Activated CD4-positive, alpha-beta memory T cell treated with anti-CD3 and anti-CD28 coated beads for 36 hours (primary cell): ENCODE data around the gene CBFA2T2. TPM values are rescaled to one million over a fixed set of nuclear protein-coding genes. Genes with fewer than 3 reads are reported as not detected.

Experiments used
- CTCF ChIA-PET: fragments of 350-600 bp; sonication (Branson Sonifier 250); formaldehyde crosslinking; loops from one replicate; lab custom pipeline; 2021; ENCODE audit warnings: antibody characterized with exemption, inconsistent platforms; lab: Charles Lee
- POLR2A ChIA-PET: fragments of 350-600 bp; sonication (Branson Sonifier 250); formaldehyde crosslinking; loops from one replicate; lab custom pipeline; 2021; ENCODE audit warnings: antibody characterized with exemption; lab: Charles Lee
- DNase-seq: peaks from one replicate; pipeline ENCODE4 v3.0.0-alpha.2; 2020
- H3K27ac Mint-ChIP-seq: one replicate; pipeline ENCODE4 v1.8.0; 2021; ENCODE audit warnings: mixed read lengths
- H3K27me3 Mint-ChIP-seq: one replicate; pipeline ENCODE4 v1.8.0; 2021; ENCODE audit warnings: mixed read lengths
- H3K36me3 Mint-ChIP-seq: one replicate; pipeline ENCODE4 v1.8.0; 2021; ENCODE audit warnings: mixed read lengths
- H3K4me1 Mint-ChIP-seq: one replicate; pipeline ENCODE4 v1.8.0; 2021; ENCODE audit warnings: low read depth, mixed read lengths
- H3K4me3 Mint-ChIP-seq: one replicate; pipeline ENCODE4 v1.8.0; 2021; ENCODE audit warnings: mild to moderate bottlenecking, mixed read lengths
- H3K9me3 Mint-ChIP-seq: one replicate; pipeline ENCODE4 v1.8.0; 2021; ENCODE audit warnings: mixed read lengths
- intact Hi-C: fragments of 100-400 bp; cut with micrococcal nuclease; formaldehyde crosslinking; loops from one replicate; pipeline ENCODE4 v1.15.1; 2023
- total RNA-seq, 2 experiments: library from RNA; stranded (reverse); gene quantifications; one replicate each; pipeline ENCODE4 v1.2.3, GENCODE V29; 2021

CBFA2T2 gene
- total RNA-seq, 2 experiments from 2014 or later, result 10.9 to 12.9 TPM

GRCh38 chr20:33650753-33651561, 161.1 kb downstream of the CBFA2T2 start:
- ChIA-PET CTCF (interaction anchor here (1.5 to 1.8 kb wide), 3 partner anchors 13 to 191 kb away, joined by 3 to 9 read pairs (median 8); partner anchors contain the start of gene ACTL10), POLR2A (interaction anchor here (0.8 to 4.7 kb wide), 2 partner anchors 12 to 13 kb away, joined by 3 to 18 read pairs; partner anchors contain the start of gene C20orf144)
- DNase-seq, result peak; percentile 11
- Mint-ChIP-seq H3K27me3 (no peaks in the 10 kb centered on the region), H3K4me1 (peaks cover 59% of the 10 kb centered on the region), H3K36me3 (peaks cover 2% of the 10 kb centered on the region), H3K27ac (no peak overlapping the region), H3K9me3 (no peaks in the 10 kb centered on the region), H3K4me3 (no peak overlapping the region)
- intact Hi-C loops, result no loop called here

- CTCF ChIA-PET, result interaction anchor here (0.7 to 1.8 kb wide), 4 partner anchors 12 to 191 kb away, joined by 3 to 9 read pairs (median 6); partner anchors contain the start of genes ACTL10 and CBFA2T2
- H3K27ac Mint-ChIP-seq, result peak overlapping the region; percentile 80
- H3K9me3 Mint-ChIP-seq, result no peaks in the 10 kb centered on the region
- POLR2A ChIA-PET, result interaction anchor here (2.3 to 4.7 kb wide), 2 partner anchors 12 to 16 kb away, joined by 12 to 18 read pairs; partner anchors contain the start of genes ACTL10 and C20orf144
- no peaks in the 10 kb centered on the region for H3K36me3 Mint-ChIP-seq
- peak; percentile 28 for DNase-seq
- peaks cover 59% of the 10 kb centered on the region for H3K4me1 Mint-ChIP-seq
- no peaks in the 10 kb centered on the region for H3K27me3 Mint-ChIP-seq
- intact Hi-C loops, result loop anchor here (1.0 to 2.0 kb wide), 3 partner anchors 15 to 59 kb away; partner anchors contain the start of gene ACTL10
- no peak overlapping the region for H3K4me3 Mint-ChIP-seq
These were observed 161.7 kb downstream of the CBFA2T2 start for GRCh38 chr20:33651562-33652048.

GRCh38 chr20:33653218-33653899, 163.5 kb downstream of the CBFA2T2 start:
- intact Hi-C loops, result loop anchor here (1.0 to 2.0 kb wide), 2 partner anchors 51 to 196 kb away; no protein-coding TSS in a partner anchor
- no peaks in the 10 kb centered on the region for H3K36me3 Mint-ChIP-seq
- no peaks in the 10 kb centered on the region for H3K27me3 Mint-ChIP-seq
- ChIA-PET CTCF (interaction anchor here (0.6 to 2.1 kb wide), 6 partner anchors 10 to 196 kb away, joined by 3 to 14 read pairs (median 6); partner anchors contain the start of genes ACTL10 and C20orf144), POLR2A (interaction anchor here (1.0 to 4.7 kb wide), 3 partner anchors 10 to 208 kb away, joined by 3 to 18 read pairs (median 12); partner anchors contain the start of genes ACTL10 and C20orf144)
- H3K27ac Mint-ChIP-seq, result peak overlapping the region; percentile 80
- H3K4me1 Mint-ChIP-seq, result peaks cover 47% of the 10 kb centered on the region
- H3K4me3 Mint-ChIP-seq, result no peak overlapping the region
- H3K9me3 Mint-ChIP-seq, result no peaks in the 10 kb centered on the region
- peak; percentile 60 for DNase-seq

GRCh38 chr20:33653900-33654596, 164.2 kb downstream of the CBFA2T2 start:
- H3K36me3 Mint-ChIP-seq, result no peaks in the 10 kb centered on the region
- H3K4me1 Mint-ChIP-seq, result peaks cover 42% of the 10 kb centered on the region
- POLR2A ChIA-PET, result interaction anchor here (1.0 to 4.7 kb wide), 3 partner anchors 9 to 209 kb away, joined by 3 to 18 read pairs (median 12); partner anchors contain the start of genes ACTL10 and C20orf144
- DNase-seq, result peak; percentile 22
- no peaks in the 10 kb centered on the region for H3K27me3 Mint-ChIP-seq
- H3K4me3 Mint-ChIP-seq, result no peak overlapping the region
- no peaks in the 10 kb centered on the region for H3K9me3 Mint-ChIP-seq
- no peak overlapping the region for H3K27ac Mint-ChIP-seq
- CTCF ChIA-PET, result interaction anchor here (0.6 to 2.1 kb wide), 6 partner anchors 9 to 197 kb away, joined by 3 to 14 read pairs (median 6); partner anchors contain the start of genes ACTL10 and C20orf144
- intact Hi-C loops, result loop anchor here (1.0 to 2.0 kb wide), 2 partner anchors 51 to 197 kb away; no protein-coding TSS in a partner anchor

GRCh38 chr20:33654680-33655161, 164.8 kb downstream of the CBFA2T2 start:
- CTCF ChIA-PET, result interaction anchor here (1.3 to 2.1 kb wide), 4 partner anchors 8 to 197 kb away, joined by 3 to 14 read pairs (median 8); partner anchors contain the start of genes ACTL10 and C20orf144
- POLR2A ChIA-PET, result interaction anchor here (4.7 kb wide), 1 partner anchor 9 kb away, joined by 18 read pairs; the partner anchor contains the start of gene C20orf144
- Mint-ChIP-seq H3K27me3 (no peaks in the 10 kb centered on the region), H3K9me3 (no peaks in the 10 kb centered on the region), H3K4me3 (no peak overlapping the region), H3K27ac (no peak overlapping the region), H3K4me1 (peaks cover 35% of the 10 kb centered on the region), H3K36me3 (no peaks in the 10 kb centered on the region)
- intact Hi-C loops, result no loop called here
- DNase-seq, result peak; percentile 7

GRCh38 chr20:33655164-33655563, 165.3 kb downstream of the CBFA2T2 start:
- DNase-seq, result no peak
- Mint-ChIP-seq H3K9me3 (no peaks in the 10 kb centered on the region), H3K27me3 (no peaks in the 10 kb centered on the region), H3K27ac (no peak overlapping the region), H3K4me3 (no peak overlapping the region), H3K4me1 (peaks cover 33% of the 10 kb centered on the region), H3K36me3 (no peaks in the 10 kb centered on the region)
- ChIA-PET CTCF (no interaction called here), POLR2A (interaction anchor here (4.7 kb wide), 1 partner anchor 8 kb away, joined by 18 read pairs; the partner anchor contains the start of gene C20orf144)
- intact Hi-C loops, result no loop called here

- DNase-seq, result peak; percentile 7
- Mint-ChIP-seq H3K4me3 (no peak overlapping the region), H3K27ac (no peak overlapping the region), H3K36me3 (no peaks in the 10 kb centered on the region), H3K27me3 (no peaks in the 10 kb centered on the region), H3K9me3 (no peaks in the 10 kb centered on the region), H3K4me1 (peaks cover 33% of the 10 kb centered on the region)
- ChIA-PET CTCF (interaction anchor here (0.8 to 0.9 kb wide), 2 partner anchors 61 to 86 kb away, joined by 3 read pairs; no protein-coding TSS in a partner anchor), POLR2A (interaction anchor here (4.7 kb wide), 1 partner anchor 7 kb away, joined by 18 read pairs; the partner anchor contains the start of gene C20orf144)
- intact Hi-C loops, result no loop called here
These were observed 166.3 kb downstream of the CBFA2T2 start for GRCh38 chr20:33656010-33656782.

- Mint-ChIP-seq H3K36me3 (no peaks in the 10 kb centered on the region), H3K4me3 (no peak overlapping the region), H3K9me3 (no peaks in the 10 kb centered on the region), H3K27me3 (no peaks in the 10 kb centered on the region), H3K27ac (no peak overlapping the region), H3K4me1 (peaks cover 28% of the 10 kb centered on the region)
- CTCF ChIA-PET, result interaction anchor here (0.9 kb wide), 1 partner anchor 62 kb away, joined by 3 read pairs; no protein-coding TSS in a partner anchor
- no peak for DNase-seq
- intact Hi-C loops, result no loop called here
- POLR2A ChIA-PET, result no interaction called here
These were observed 167.1 kb downstream of the CBFA2T2 start for GRCh38 chr20:33656783-33657703.

- ChIA-PET CTCF (no interaction called here), POLR2A (no interaction called here)
- H3K27me3 Mint-ChIP-seq, result no peaks in the 10 kb centered on the region
- no peak overlapping the region for H3K4me3 Mint-ChIP-seq
- no peak overlapping the region for H3K27ac Mint-ChIP-seq
- peaks cover 26% of the 10 kb centered on the region for H3K4me1 Mint-ChIP-seq
- intact Hi-C loops, result no loop called here
- no peaks in the 10 kb centered on the region for H3K36me3 Mint-ChIP-seq
- no peaks in the 10 kb centered on the region for H3K9me3 Mint-ChIP-seq
- DNase-seq, result no peak
These were observed 167.8 kb downstream of the CBFA2T2 start for GRCh38 chr20:33657704-33658095.
